Loucy (cell line): Measurements from ENCODE around the gene MUC6.

ENCODE experiments used
- H2AFZ ChIP-seq: fragments of 200-600 bp; sonication (generic); 2 replicates; pipeline ENCODE4 v1.6.0; 2016; ENCODE audit warnings: antibody characterized with exemption, mild to moderate bottlenecking, low read length, moderate library complexity
- H3F3A ChIP-seq: fragments of 200-600 bp; 2 replicates; pipeline ENCODE4 v1.6.0; 2016; ENCODE audit warnings: antibody characterized with exemption, low read depth, mild to moderate bottlenecking
- H3K27me3 ChIP-seq: fragments of 200-600 bp; sonication (generic); 2 replicates; pipeline ENCODE4 v1.6.1; 2014; ENCODE audit warnings: low read length, mild to moderate bottlenecking; ENCODE audit not compliant: insufficient read depth, poor library complexity, severe bottlenecking
- H3K36me3 ChIP-seq: fragments of 200-600 bp; sonication (generic); 2 replicates; pipeline ENCODE4 v1.6.1; 2016; ENCODE audit warnings: low read length; ENCODE audit not compliant: insufficient read depth
- H3K4me1 ChIP-seq: fragments of 200-600 bp; sonication (generic); 2 replicates; pipeline ENCODE4 v1.5.1; 2014; ENCODE audit warnings: low read length, mild to moderate bottlenecking; ENCODE audit not compliant: insufficient read depth, poor library complexity, severe bottlenecking
- H3K4me2 ChIP-seq: fragments of 200-600 bp; sonication (generic); 2 replicates; pipeline ENCODE4 v1.6.0; 2014; ENCODE audit warnings: antibody characterized with exemption, low read length, low read depth, mild to moderate bottlenecking; ENCODE audit not compliant: poor library complexity, severe bottlenecking
- H3K4me3 ChIP-seq: fragments of 200-600 bp; sonication (generic); 2 replicates; pipeline ENCODE4 v1.5.1; 2014; ENCODE audit warnings: low read length, mild to moderate bottlenecking, mixed read lengths; ENCODE audit not compliant: poor library complexity, severe bottlenecking
- H3K79me2 ChIP-seq: fragments of 200-600 bp; sonication (generic); 2 replicates; pipeline ENCODE4 v1.6.1; 2014; ENCODE audit warnings: low read length; ENCODE audit not compliant: insufficient read depth
- H3K9ac ChIP-seq: fragments of 200-600 bp; sonication (generic); 2 replicates; pipeline ENCODE4 v1.6.0; 2014; ENCODE audit warnings: mild to moderate bottlenecking, low read depth, low read length, moderate library complexity; ENCODE audit not compliant: poor library complexity, severe bottlenecking
- H3K9me2 ChIP-seq: fragments of 200-600 bp; sonication (generic); replicated peaks from 2 replicates; pipeline ENCODE4 v1.6.1; 2016; ENCODE audit warnings: low read depth, low read length, mixed read lengths
- H3K9me3 ChIP-seq: fragments of 200-600 bp; sonication (generic); 2 replicates; pipeline ENCODE4 v1.6.1; 2014; ENCODE audit warnings: mild to moderate bottlenecking, antibody characterized with exemption, low read length, low read depth; ENCODE audit not compliant: insufficient read depth
- H4K20me1 ChIP-seq: fragments of 200-600 bp; sonication (generic); 2 replicates; pipeline ENCODE4 v1.6.0; 2014; ENCODE audit warnings: antibody characterized with exemption, low read length, mild to moderate bottlenecking; ENCODE audit not compliant: insufficient read depth, poor library complexity, severe bottlenecking
- EZH2phosphoT487 ChIP-seq: fragments of 200-600 bp; IDR thresholded peaks from 2 replicates; pipeline ENCODE4 v1.6.1; 2018; ENCODE audit warnings: antibody characterized with exemption, mild to moderate bottlenecking, moderate library complexity, borderline replicate concordance
- TF ChIP-seq, protein P1 (sequence below): fragments of 200-600 bp; sonication (generic); conservative IDR thresholded peaks from 2 replicates; pipeline ENCODE4 v1.5.1; 2014; ENCODE audit warnings: mild to moderate bottlenecking, antibody characterized with exemption, low read length

The MUC6 gene

DNA sequence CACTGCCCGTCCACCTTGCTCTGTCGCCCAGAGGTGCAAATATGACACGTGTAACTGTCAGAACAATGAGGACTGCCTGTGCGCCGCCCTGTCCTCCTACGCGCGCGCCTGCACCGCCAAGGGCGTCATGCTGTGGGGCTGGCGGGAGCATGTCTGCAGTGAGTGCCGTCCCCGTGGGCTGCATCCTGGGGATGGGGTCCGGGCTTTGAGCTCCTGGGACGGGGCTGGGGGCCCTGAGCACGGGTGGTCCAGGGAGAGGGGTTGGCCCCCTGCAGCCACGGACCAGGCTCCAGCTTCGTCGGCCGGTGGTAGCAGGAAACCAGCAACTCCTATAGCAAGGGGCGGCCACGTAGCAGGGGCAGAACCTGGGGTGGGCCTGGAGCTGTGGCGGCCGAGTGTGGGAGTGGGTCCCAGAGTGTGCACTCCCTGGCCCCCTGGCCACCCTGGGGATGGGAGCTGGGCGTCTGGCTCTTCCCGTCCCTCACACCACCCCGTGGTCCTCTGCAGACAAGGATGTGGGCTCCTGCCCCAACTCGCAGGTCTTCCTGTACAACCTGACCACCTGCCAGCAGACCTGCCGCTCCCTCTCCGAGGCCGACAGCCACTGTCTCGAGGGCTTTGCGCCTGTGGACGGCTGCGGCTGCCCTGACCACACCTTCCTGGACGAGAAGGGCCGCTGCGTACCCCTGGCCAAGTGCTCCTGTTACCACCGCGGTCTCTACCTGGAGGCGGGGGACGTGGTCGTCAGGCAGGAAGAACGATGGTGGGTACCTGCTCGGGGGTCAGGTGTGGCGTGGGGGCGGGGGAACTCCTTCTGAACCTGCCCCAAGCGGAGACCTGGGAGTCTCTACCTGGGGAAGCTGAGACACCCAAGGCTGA lies 48.3 kb upstream of the MUC6 start:
- H3K9me2 ChIP-seq, result no peaks in the 10 kb centered on the region
- no peaks in the 10 kb centered on the region for H3K27me3 ChIP-seq
- H3K36me3 ChIP-seq, result no peaks in the 10 kb centered on the region
- no peak overlapping the region for H3K9ac ChIP-seq
- H3K9me3 ChIP-seq, result peaks cover 7% of the 10 kb centered on the region; the same call in 1 of the 2 replicates
- H3K4me1 ChIP-seq, result no peaks in the 10 kb centered on the region
- no peak overlapping the region for H3K4me2 ChIP-seq
- TF ChIP-seq, protein P1, sequence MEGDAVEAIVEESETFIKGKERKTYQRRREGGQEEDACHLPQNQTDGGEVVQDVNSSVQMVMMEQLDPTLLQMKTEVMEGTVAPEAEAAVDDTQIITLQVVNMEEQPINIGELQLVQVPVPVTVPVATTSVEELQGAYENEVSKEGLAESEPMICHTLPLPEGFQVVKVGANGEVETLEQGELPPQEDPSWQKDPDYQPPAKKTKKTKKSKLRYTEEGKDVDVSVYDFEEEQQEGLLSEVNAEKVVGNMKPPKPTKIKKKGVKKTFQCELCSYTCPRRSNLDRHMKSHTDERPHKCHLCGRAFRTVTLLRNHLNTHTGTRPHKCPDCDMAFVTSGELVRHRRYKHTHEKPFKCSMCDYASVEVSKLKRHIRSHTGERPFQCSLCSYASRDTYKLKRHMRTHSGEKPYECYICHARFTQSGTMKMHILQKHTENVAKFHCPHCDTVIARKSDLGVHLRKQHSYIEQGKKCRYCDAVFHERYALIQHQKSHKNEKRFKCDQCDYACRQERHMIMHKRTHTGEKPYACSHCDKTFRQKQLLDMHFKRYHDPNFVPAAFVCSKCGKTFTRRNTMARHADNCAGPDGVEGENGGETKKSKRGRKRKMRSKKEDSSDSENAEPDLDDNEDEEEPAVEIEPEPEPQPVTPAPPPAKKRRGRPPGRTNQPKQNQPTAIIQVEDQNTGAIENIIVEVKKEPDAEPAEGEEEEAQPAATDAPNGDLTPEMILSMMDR, result no peak
- no peak for TF ChIP-seq EZH2phosphoT487
- H3K79me2 ChIP-seq, result no peaks in the 10 kb centered on the region
- H3F3A ChIP-seq, result no peaks in the 10 kb centered on the region
- no peaks in the 10 kb centered on the region for H4K20me1 ChIP-seq
- H3K4me3 ChIP-seq, result no peak overlapping the region
- no peak overlapping the region for H2AFZ ChIP-seq

DNA sequence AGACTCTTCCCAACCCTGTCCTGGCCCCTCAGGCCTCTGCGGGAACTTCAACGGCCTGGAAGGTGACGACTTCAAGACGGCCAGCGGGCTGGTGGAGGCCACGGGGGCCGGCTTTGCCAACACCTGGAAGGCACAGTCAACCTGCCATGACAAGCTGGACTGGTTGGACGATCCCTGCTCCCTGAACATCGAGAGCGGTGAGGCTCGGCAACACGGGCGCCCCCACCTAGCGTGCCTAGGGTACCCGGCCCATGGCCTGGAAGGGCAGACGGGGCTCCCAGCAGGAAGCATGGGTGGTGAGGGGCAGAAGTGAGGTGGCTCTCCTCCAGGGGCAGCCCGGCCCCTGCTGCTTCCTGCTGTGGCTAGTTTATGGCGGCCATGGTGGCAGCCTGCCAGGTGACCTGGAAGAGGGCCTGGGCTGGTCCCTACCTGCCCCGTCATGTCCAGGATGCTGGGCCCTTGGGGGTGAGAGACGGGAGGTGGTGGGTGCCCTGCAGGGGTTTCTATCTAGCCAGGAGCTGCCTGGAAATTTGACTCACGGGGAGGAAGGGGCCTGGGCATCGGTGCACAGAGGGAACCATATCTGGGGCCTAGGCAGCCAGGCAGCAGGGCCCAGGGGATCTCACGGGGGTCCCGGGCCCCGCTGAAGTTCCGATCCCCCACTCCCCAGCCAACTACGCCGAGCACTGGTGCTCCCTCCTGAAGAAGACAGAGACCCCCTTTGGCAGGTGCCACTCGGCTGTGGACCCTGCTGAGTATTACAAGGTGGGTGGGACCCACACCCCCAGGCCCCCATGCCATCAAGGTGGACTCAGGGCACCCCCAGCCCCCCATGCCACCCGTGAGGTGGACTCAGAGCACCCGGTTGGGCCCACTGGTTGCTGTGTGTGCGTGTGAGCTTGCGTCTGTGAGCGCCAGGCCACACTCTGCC lies 47.4 kb upstream of the MUC6 start:
- H3K9ac ChIP-seq, result no peak overlapping the region
- TF ChIP-seq EZH2phosphoT487, result no peak
- TF ChIP-seq, protein P1, result no peak
- H3F3A ChIP-seq, result no peaks in the 10 kb centered on the region
- 0 out of 2 replicates have a peak, but pooled peaks cover 1% of the 10 kb centered on the region for H3K9me3 ChIP-seq
- no peaks in the 10 kb centered on the region for H3K27me3 ChIP-seq
- no peaks in the 10 kb centered on the region for H3K36me3 ChIP-seq
- no peaks in the 10 kb centered on the region for H3K9me2 ChIP-seq
- H3K4me1 ChIP-seq, result no peaks in the 10 kb centered on the region
- no peaks in the 10 kb centered on the region for H4K20me1 ChIP-seq
- no peak overlapping the region for H2AFZ ChIP-seq
- no peak overlapping the region for H3K4me2 ChIP-seq
- H3K79me2 ChIP-seq, result no peaks in the 10 kb centered on the region
- H3K4me3 ChIP-seq, result no peak overlapping the region

DNA sequence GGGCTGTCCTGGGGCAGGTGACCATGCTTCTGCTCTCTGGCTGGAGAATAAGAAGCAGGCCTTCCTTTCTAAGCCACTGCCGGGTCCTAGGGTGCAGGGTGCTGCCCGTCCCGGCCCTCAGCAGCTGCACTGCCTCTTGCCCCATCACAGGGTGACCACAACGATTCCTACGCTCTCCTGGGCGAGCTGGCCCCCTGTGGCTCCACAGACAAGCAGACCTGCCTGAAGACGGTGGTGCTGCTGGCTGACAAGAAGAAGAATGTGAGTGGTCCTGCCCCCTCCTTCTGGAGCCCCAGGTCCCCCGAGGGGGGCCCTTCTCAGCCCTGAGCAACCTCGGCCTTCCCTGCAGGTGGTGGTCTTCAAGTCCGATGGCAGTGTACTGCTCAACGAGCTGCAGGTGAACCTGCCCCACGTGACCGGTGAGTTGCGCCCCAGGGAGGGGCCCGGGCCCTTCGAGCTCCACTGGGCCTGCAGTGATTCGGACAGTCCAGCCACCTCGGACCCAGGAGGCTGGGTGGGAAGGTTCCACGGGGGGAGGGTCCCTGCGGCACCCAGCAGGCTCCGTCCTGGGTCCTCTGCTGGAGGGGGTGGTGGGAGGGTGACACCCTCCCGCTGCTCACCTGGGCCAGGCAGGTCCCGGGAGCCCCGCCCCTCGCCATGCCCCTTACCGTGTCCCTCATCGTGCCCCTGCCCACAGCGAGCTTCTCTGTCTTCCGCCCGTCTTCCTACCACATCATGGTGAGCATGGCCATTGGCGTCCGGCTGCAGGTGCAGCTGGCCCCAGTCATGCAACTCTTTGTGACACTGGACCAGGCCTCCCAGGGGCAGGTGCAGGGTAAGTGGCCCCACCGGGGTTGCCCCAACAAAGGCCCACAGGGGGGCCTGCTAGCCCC lies 46.5 kb upstream of the MUC6 start:
- no peak overlapping the region for H3K9ac ChIP-seq
- no peak overlapping the region for H3K4me3 ChIP-seq
- H3K9me3 ChIP-seq, result no peaks in the 10 kb centered on the region
- H2AFZ ChIP-seq, result no peak overlapping the region
- H4K20me1 ChIP-seq, result no peaks in the 10 kb centered on the region
- no peaks in the 10 kb centered on the region for H3K79me2 ChIP-seq
- no peaks in the 10 kb centered on the region for H3K36me3 ChIP-seq
- no peaks in the 10 kb centered on the region for H3K27me3 ChIP-seq
- no peak overlapping the region for H3K4me2 ChIP-seq
- H3K4me1 ChIP-seq, result no peaks in the 10 kb centered on the region
- H3K9me2 ChIP-seq, result no peaks in the 10 kb centered on the region
- TF ChIP-seq, protein P1, result no peak
- no peak for TF ChIP-seq EZH2phosphoT487
- H3F3A ChIP-seq, result no peaks in the 10 kb centered on the region
